ENCODE data around the gene MBD5.

GRCh38 chr2:148542614-148543013 lies 521.7 kb downstream of the MBD5 start:
- TF ChIP-seq CTCF (conservative IDR thresholded peaks at IDR 0.05; ENCODE audit: low read depth, low read length) (no peak), EZH2phosphoT487 (IDR thresholded peaks at IDR 0.05; ENCODE audit: borderline replicate concordance, low read length) (no peak), EZH2 (IDR thresholded peaks at IDR 0.05; ENCODE audit: low read length, unreplicated experiment) (no peak)
